K562 (cell line): Measurements from ENCODE around the gene GTPBP8. TPM values are rescaled to one million over a fixed set of nuclear protein-coding genes. Genes with fewer than 3 reads are reported as not detected.

Source experiments
- BCOR ChIP-seq: fragments of 450-650 bp; IDR thresholded peaks from 2 replicates; pipeline ENCODE4 v1.6.1; 2016
- POLR2G ChIP-seq: fragments of 200-400 bp; formaldehyde crosslinking; IDR thresholded peaks from 2 replicates; pipeline ENCODE4 v1.6.1; 2017; ENCODE audit warnings: low read depth, mild to moderate bottlenecking, antibody characterized with exemption, low read length, moderate library complexity
- SETDB1 ChIP-seq: IDR thresholded peaks from one replicate; pipeline ENCODE4 v1.6.1; 2012; ENCODE audit warnings: low read length, control low read depth, inconsistent platforms
- THRAP3 ChIP-seq: fragments of 450-650 bp; IDR thresholded peaks from 2 replicates; pipeline ENCODE4 v1.6.1; 2016; ENCODE audit warnings: mild to moderate bottlenecking, inconsistent platforms, borderline replicate concordance
- ZNF165 ChIP-seq: fragments of 250-450 bp; sonication (Bioruptor Pico); IDR thresholded peaks from 2 replicates; pipeline ENCODE4 v1.4.0; 2020; ENCODE audit warnings: borderline replicate concordance
- ZNF444 ChIP-seq: fragments of 250-450 bp; sonication (Bioruptor Pico); IDR thresholded peaks from 2 replicates; pipeline ENCODE4 v1.4.0; 2020; ENCODE audit warnings: mild to moderate bottlenecking, moderate library complexity
- ZNF695 ChIP-seq: fragments of 450-650 bp; formaldehyde crosslinking; IDR thresholded peaks from 2 replicates; pipeline ENCODE4 v1.4.0; 2020; ENCODE audit warnings: mild to moderate bottlenecking, moderate library complexity
- ZNF75A ChIP-seq: fragments of 450-650 bp; formaldehyde crosslinking; IDR thresholded peaks from 2 replicates; pipeline ENCODE4 v1.4.0; 2020; ENCODE audit warnings: mild to moderate bottlenecking
- polyA plus RNA-seq, 8 experiments: library from polyadenylated mRNA; depleted of rRNA in 4 of 8; stranded (reverse) in 5 of 8; unstranded in 3 of 8; fragments of >200 nt; fragmentation: Nextera tagmentation in 2 of 8; fragmentation: Illumina TruSeq in 1 of 8; extraction: Ambion mirVana in 2 of 8; extraction: Trizol in 1 of 8; gene quantifications; 2 replicates each; pipeline versions ENCODE4 v1.2.1 to v1.2.3, GENCODE V29; 2011 to 2014; ENCODE audit warnings: inconsistent platforms in 1 of 8, missing spikeins in 1 of 8
- total RNA-seq, 7 experiments: library from RNA; depleted of rRNA in 6 of 7; stranded (reverse); fragments of >200 nt in 6 of 7; fragmentation: Illumina TruSeq in 2 of 7; extraction: Trizol in 2 of 7; gene quantifications; 2 replicates each; pipeline versions ENCODE4 v1.2.1 to v1.2.3, GENCODE V29; 2011 to 2021; ENCODE audit warnings: low replicate concordance in 1 of 7
- TF ChIP-seq, protein P1 (sequence below): sonication (generic); formaldehyde crosslinking; IDR thresholded peaks from 2 replicates; pipeline ENCODE4 v1.9.0; 2022; ENCODE audit warnings: mild to moderate bottlenecking, missing genetic modification reagents
- TF ChIP-seq, protein P2 (sequence below), 2 experiments: IDR thresholded peaks in 1 of 2; conservative IDR thresholded peaks in 1 of 2; 2 replicates each; pipeline ENCODE4 v1.6.1; 2016; ENCODE audit warnings: low read depth in 2 of 2, mild to moderate bottlenecking in 1 of 2, missing compliant biosample characterization in 1 of 2, missing genetic modification characterization in 1 of 2, moderate library complexity in 1 of 2
- TF ChIP-seq, protein P3 (sequence below): fragments of 200-400 bp; formaldehyde crosslinking; IDR thresholded peaks from 2 replicates; pipeline ENCODE4 v1.6.1; 2017; ENCODE audit warnings: mild to moderate bottlenecking, low read depth, low read length, moderate library complexity

GTPBP8 gene
- total and polyA plus RNA-seq, 9 of the 15 experiments (the other 6 are each of a cell fraction or from before 2014, with no cell fraction given): 14.0 to 33.3 (median 20.8) TPM

- TF ChIP-seq ZNF75A (no peak), ZNF165 (CRISPR knock-in tag) (no peak), BCOR (no peak), POLR2G (no peak), SETDB1 (no peak), THRAP3 (no peak), ZNF444 (CRISPR knock-in tag) (no peak), ZNF695 (CRISPR knock-in tag) (no peak)
- TF ChIP-seq, protein P1, sequence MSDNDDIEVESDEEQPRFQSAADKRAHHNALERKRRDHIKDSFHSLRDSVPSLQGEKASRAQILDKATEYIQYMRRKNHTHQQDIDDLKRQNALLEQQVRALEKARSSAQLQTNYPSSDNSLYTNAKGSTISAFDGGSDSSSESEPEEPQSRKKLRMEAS (CRISPR knock-in tag): no peak
- TF ChIP-seq, protein P2, sequence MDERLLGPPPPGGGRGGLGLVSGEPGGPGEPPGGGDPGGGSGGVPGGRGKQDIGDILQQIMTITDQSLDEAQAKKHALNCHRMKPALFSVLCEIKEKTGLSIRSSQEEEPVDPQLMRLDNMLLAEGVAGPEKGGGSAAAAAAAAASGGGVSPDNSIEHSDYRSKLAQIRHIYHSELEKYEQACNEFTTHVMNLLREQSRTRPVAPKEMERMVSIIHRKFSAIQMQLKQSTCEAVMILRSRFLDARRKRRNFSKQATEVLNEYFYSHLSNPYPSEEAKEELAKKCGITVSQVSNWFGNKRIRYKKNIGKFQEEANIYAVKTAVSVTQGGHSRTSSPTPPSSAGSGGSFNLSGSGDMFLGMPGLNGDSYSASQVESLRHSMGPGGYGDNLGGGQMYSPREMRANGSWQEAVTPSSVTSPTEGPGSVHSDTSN (CRISPR knock-in tag; IDR thresholded peaks at IDR 0.05; ENCODE audit: low read depth): no peak
- TF ChIP-seq, protein P2 (tag; conservative IDR thresholded peaks at IDR 0.05; ENCODE audit: low read depth): peak; percentile 50; the same call in 1 of the 2 replicates
- TF ChIP-seq, protein P3, sequence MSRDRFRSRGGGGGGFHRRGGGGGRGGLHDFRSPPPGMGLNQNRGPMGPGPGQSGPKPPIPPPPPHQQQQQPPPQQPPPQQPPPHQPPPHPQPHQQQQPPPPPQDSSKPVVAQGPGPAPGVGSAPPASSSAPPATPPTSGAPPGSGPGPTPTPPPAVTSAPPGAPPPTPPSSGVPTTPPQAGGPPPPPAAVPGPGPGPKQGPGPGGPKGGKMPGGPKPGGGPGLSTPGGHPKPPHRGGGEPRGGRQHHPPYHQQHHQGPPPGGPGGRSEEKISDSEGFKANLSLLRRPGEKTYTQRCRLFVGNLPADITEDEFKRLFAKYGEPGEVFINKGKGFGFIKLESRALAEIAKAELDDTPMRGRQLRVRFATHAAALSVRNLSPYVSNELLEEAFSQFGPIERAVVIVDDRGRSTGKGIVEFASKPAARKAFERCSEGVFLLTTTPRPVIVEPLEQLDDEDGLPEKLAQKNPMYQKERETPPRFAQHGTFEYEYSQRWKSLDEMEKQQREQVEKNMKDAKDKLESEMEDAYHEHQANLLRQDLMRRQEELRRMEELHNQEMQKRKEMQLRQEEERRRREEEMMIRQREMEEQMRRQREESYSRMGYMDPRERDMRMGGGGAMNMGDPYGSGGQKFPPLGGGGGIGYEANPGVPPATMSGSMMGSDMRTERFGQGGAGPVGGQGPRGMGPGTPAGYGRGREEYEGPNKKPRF: no peak
Observed at GRCh38 chr3:112973325-112974177, 17.2 kb upstream of the GTPBP8 start (continued).
